ENCODE measurements around the gene ATRX.

The ATRX gene

DNA sequence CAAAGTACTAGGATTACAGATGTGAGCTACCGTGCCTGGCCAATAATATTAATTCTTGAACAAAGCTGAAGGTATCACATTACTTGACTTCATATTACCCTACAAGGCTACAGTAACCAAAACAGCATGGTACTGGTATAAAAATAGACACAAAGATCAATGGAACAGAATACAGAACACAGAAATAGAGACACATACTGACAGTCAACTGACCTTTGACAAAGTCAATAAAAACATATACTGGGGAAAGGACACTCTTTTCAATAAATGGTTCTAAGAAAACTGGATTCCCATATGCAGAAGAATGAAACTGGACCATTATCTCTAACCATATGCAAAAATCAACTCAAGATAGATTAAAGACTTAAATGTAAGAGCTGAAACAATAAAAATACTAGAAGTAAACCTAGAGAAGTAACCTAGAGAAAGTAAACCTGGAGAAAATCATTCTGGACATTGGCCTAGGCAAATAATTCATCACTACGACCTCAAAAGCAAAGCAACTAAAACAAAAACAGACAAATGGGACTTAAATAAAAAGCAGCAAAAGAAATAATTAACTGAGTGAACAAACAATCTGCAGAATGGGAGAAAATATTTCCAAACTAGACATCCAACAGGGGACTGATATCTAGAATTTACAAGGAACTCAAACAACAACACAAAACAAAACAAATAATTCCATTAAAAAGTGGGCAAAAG is 182.2 kb downstream of the ATRX start:
- TF ChIP-seq EZH2phosphoT487 (IDR thresholded peaks at IDR 0.05; ENCODE audit: borderline replicate concordance, low read length) (no peak), CTCF (IDR thresholded peaks at IDR 0.05; ENCODE audit: low read depth, low read length, poor library complexity, severe bottlenecking) (no peak)

GRCh38 chrX:77597511-77597910 is 188.5 kb downstream of the ATRX start:
- peak overlapping the region; percentile 15; the same call in 1 of the 2 replicates for H3K27ac ChIP-seq (ENCODE audit: low read depth, low read length)
- TF ChIP-seq CTCF (IDR thresholded peaks at IDR 0.05; ENCODE audit: low read depth, low read length, poor library complexity, severe bottlenecking) (no peak), EZH2phosphoT487 (IDR thresholded peaks at IDR 0.05; ENCODE audit: borderline replicate concordance, low read length) (no peak)
- no peaks in the 10 kb centered on the region for H4K20me1 ChIP-seq (ENCODE audit: control insufficient read depth, insufficient read depth, low read depth, low read length)
- no peaks in the 10 kb centered on the region for H3K9me3 ChIP-seq (ENCODE audit: control insufficient read depth, insufficient read depth, low read length)
- peaks cover 14% of the 10 kb centered on the region for H3K4me1 ChIP-seq (ENCODE audit: control insufficient read depth, low read length)
- no peaks in the 10 kb centered on the region for H3K79me2 ChIP-seq (ENCODE audit: control insufficient read depth, low read length)
- H3K9me2 ChIP-seq (replicated peaks; ENCODE audit: control insufficient read depth, low read length), result no peaks in the 10 kb centered on the region
- H3K27me3 ChIP-seq (ENCODE audit: control insufficient read depth, low read length), result no peaks in the 10 kb centered on the region
- H3K4me3 ChIP-seq (ENCODE audit: low read length), result no peak overlapping the region
- no peaks in the 10 kb centered on the region for H3F3A ChIP-seq (ENCODE audit: control insufficient read depth, insufficient read depth)
- peaks cover 13% of the 10 kb centered on the region for H3K36me3 ChIP-seq (ENCODE audit: control insufficient read depth, low read length)
- H3K4me2 ChIP-seq (ENCODE audit: low read length), result peak overlapping the region; percentile 6; the same call in 1 of the 2 replicates

More for the DNA sequence above, 182.2 kb downstream of the ATRX start:
- H3K4me1 ChIP-seq (ENCODE audit: control insufficient read depth, low read length), result peaks cover 7% of the 10 kb centered on the region
- H3K36me3 ChIP-seq (ENCODE audit: control insufficient read depth, low read length), result peaks cover 7% of the 10 kb centered on the region
- H3K27me3 ChIP-seq (ENCODE audit: control insufficient read depth, low read length), result no peaks in the 10 kb centered on the region
- no peaks in the 10 kb centered on the region for H4K20me1 ChIP-seq (ENCODE audit: control insufficient read depth, insufficient read depth, low read depth, low read length)
- no peak overlapping the region for H3K4me3 ChIP-seq (ENCODE audit: low read length)
- H3F3A ChIP-seq (ENCODE audit: control insufficient read depth, insufficient read depth), result no peaks in the 10 kb centered on the region
- no peak overlapping the region for H3K4me2 ChIP-seq (ENCODE audit: low read length)
- no peaks in the 10 kb centered on the region for H3K9me3 ChIP-seq (ENCODE audit: control insufficient read depth, insufficient read depth, low read length)
- H3K27ac ChIP-seq (ENCODE audit: low read depth, low read length), result no peak overlapping the region
- no peaks in the 10 kb centered on the region for H3K9me2 ChIP-seq (replicated peaks; ENCODE audit: control insufficient read depth, low read length)
- no peaks in the 10 kb centered on the region for H3K79me2 ChIP-seq (ENCODE audit: control insufficient read depth, low read length)

- Histone ChIP-seq H3K4me3 (ENCODE audit: low read length) (no peak overlapping the region), H3K4me2 (ENCODE audit: low read length) (peak overlapping the region; percentile 6; the same call in 1 of the 2 replicates), H4K20me1 (ENCODE audit: control insufficient read depth, insufficient read depth, low read depth, low read length) (no peaks in the 10 kb centered on the region), H3F3A (ENCODE audit: control insufficient read depth, insufficient read depth) (no peaks in the 10 kb centered on the region), H3K79me2 (ENCODE audit: control insufficient read depth, low read length) (no peaks in the 10 kb centered on the region), H3K27ac (ENCODE audit: low read depth, low read length) (no peak overlapping the region), H3K9me2 (replicated peaks; ENCODE audit: control insufficient read depth, low read length) (no peaks in the 10 kb centered on the region), H3K4me1 (ENCODE audit: control insufficient read depth, low read length) (peaks cover 14% of the 10 kb centered on the region), H3K9me3 (ENCODE audit: control insufficient read depth, insufficient read depth, low read length) (no peaks in the 10 kb centered on the region), H3K27me3 (ENCODE audit: control insufficient read depth, low read length) (no peaks in the 10 kb centered on the region), H3K36me3 (ENCODE audit: control insufficient read depth, low read length) (peaks cover 13% of the 10 kb centered on the region)
- TF ChIP-seq EZH2phosphoT487 (IDR thresholded peaks at IDR 0.05; ENCODE audit: borderline replicate concordance, low read length), result no peak
- TF ChIP-seq CTCF (IDR thresholded peaks at IDR 0.05; ENCODE audit: low read depth, low read length, poor library complexity, severe bottlenecking), result peak; percentile 8
These were observed 188.9 kb downstream of the ATRX start for GRCh38 chrX:77597090-77597489.

Data from DOHH2 (cell line).